HL-60/S4 (cell line): ENCODE results near the gene CLEC9A.

Experiments
- in situ Hi-C: fragments of 300-500 bp; cut with MboI; formaldehyde crosslinking; loops from 2 replicates; pipeline ENCODE4 v1.14.3; 2022; ENCODE audit warnings: low sequenced_read_pairs

Gene CLEC9A

DNA sequence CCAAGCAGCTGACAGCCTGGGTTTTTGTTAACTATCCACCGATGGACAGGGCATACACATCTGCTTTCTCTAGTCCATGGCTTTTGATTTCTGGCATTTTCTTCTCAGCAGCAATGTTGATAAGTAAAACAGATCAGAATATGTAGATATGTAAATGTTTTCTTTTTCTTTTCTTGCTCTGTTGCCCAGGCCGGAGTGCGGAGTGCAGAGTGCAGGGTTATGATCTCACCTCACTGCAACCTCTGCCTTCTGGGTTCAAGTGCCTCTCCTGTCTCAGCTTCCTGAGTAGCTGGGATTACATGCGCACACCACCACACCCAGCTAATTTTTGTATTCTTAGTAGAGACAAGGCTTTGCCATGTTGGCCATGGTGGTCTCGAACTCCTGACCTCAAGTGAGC is 27.9 kb downstream of the CLEC9A start:
- in situ Hi-C loops: no loop called here

DNA sequence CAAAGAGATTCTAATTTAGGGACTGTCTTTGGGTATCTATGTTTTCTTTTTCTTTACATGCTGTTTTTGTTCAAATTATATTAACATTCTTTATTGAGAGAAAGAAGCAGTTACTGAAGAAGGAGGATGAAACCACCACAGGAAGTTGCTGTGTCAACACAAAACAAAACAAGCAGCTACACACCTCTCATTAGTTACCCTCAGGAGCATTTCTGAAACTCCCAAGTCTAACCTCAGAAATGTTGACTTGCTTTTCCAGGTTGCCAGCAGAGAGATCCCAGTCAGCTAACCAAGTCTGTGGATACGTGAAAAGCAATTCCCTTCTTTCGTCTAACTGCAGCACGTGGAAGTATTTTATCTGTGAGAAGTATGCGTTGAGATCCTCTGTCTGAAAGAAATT is 34.8 kb downstream of the CLEC9A start:
- in situ Hi-C loops: no loop called here

DNA sequence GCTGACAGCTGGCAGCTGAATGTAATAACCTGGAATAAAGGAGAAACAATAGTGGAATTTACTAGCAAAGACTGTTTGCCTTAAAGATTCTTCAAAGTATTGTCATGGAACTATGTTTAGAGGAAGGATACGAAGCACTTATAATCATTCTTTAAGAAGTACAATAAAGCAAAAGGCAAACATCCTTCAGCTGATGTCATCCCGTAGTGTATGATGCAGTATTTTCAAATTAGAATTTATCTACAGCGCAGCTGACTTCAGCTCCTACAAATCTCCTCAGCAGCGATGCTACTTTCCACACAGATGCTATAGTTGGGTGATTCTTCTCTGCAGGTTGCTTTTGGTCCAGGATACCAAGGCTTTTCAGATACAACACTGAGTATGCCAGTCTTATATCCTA is 36.8 kb downstream of the CLEC9A start:
- in situ Hi-C loops: no loop called here

DNA sequence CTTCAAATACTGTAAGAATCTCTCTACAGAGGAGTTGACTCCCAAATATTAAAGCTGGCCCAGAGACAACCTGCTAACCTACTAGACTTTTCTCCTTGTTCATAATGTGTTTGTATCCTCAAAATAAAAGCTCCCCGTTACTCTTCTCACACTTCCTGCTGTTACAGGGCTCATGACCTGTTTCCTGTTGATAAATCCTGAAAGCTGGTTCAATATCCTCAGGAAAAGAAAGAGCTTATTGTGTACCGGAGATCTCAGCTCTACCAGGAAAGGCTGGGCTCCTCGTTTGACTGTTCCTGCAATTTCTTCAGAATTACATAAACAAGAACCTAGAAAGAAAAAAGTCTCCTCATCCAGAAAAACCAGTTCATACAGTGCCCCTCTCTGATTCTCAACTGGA is 37.5 kb downstream of the CLEC9A start:
- in situ Hi-C loops: no loop called here

DNA sequence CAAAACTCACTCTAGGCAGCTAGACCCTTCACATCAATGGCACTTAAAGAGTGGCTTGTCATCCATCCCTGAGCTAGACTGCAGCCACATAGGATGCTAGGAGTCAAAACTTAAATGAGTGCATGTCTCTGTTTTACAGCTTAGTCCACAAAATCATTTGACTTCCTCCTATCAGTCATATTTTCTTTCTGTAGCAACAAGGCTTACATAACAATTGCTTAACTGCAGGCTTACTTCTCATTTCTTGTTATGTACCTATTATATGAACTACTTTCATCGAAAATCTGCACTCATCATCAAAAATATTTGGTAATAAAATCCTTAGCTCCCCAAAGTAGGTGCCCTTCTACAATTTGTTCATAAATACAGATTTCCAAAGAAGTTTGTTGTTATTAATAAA is 38.2 kb downstream of the CLEC9A start:
- in situ Hi-C loops: no loop called here

DNA sequence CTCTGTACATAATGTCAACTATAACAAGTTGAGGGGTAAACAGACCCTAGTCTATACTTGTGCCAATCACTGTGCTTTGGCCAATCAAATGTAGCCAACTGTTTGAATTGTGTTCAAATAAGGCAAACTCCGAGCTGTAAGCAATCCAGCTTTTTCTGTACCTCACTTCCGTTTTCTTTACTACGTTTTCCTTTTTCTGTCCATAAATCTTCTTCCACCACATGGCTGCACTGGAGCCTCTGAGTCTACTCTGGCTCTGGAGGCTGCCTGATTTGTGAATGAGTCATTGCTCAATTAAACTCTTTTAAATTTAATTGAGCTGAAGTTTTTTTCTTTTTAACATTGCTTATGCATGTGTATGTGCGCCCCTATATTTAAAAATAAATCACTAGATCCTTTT is 38.6 kb downstream of the CLEC9A start:
- in situ Hi-C loops: no loop called here

DNA sequence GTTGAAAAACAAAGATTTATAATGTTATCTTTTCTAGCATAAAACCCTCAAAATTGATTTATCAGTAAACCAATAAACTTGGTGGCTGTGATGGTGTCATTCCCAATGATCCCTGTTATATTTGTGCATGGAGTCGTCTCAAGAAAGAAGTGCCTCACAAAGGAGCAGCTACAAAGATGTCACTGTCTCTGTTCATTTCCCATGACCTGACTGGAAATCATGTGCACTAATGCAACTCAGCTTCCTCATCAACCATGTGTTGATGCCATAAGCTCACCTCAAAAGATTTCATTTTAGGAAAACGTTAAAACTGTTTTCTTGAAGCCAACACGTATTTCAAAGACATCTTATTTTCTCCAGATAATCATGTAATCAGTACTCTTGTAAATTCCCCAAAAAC is 39.5 kb downstream of the CLEC9A start:
- in situ Hi-C loops: no loop called here

DNA sequence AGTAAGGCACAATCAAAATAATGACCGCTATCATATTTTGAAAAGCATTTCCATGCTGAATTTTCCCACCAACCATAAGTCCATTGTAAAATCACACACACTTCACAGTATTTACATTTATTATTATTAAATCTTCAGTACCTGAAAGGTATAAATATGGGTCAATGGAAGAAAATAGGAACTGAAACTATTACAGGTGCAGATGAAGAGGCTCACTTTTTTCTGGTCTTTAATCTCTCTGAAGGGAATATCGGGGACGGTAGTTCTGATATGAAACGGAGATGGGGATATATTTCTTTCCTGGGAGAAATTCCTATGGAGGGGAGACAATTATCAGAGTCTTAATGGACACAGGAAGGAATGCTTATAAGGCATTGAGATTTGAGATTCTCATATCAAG is 39.9 kb downstream of the CLEC9A start:
- in situ Hi-C loops: no loop called here

DNA sequence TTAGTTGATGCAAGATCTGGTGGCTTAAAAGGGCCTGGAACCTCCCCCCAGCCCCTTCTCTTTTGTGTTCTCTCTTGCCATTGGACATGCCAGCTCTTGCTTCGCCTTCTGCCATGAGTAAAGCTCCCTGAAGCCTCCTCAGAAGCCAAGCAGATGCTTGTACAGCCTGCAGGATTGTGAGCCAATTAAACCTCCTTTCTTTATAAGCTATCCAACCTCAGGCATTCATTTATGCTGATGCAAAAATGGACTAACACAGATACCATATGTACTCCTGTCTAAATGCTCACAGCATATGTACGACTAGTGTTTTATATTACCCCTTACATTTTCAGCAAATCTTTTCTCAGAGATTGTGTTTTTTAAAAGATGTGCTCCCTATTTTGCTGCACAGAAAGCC is 41.6 kb downstream of the CLEC9A start:
- in situ Hi-C loops: no loop called here

DNA sequence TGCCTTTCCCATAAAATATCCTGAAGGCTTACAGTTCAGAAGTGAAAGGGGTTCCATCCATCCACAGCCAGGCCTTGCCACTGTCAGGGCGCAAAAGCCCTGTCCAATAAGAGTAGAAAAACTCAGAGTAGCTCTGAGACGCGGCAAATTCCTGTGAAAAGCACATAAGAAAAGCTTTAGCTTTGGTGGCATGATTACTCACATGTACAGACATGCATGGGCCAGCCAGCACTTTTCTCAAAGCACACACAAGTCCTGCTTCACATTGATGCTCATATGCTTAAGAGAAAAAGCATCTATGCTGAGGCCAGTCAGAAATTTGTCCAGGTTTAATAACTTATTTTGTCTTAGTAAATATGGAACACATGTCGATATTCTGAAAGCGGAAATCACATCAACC is 42.8 kb downstream of the CLEC9A start:
- in situ Hi-C loops: no loop called here

DNA sequence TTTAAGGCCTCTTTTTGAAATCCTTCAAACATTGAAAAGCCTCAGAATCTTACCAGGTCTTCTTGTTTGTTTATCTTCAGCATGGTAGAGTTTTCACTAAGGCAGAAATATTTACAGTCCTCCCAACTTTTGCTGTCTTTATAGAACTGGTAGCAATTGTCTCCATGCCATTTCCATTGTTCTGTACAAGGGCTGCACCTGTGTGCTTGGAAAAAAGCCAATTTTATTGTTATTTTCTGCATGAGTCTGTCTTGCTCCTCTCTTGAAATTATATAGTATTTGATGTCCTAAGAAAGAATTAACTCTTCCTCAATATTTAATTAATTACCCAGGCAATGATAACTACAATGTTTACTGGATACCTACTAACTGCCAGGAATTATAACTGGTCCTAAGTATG is 45.0 kb downstream of the CLEC9A start:
- in situ Hi-C loops: no loop called here

DNA sequence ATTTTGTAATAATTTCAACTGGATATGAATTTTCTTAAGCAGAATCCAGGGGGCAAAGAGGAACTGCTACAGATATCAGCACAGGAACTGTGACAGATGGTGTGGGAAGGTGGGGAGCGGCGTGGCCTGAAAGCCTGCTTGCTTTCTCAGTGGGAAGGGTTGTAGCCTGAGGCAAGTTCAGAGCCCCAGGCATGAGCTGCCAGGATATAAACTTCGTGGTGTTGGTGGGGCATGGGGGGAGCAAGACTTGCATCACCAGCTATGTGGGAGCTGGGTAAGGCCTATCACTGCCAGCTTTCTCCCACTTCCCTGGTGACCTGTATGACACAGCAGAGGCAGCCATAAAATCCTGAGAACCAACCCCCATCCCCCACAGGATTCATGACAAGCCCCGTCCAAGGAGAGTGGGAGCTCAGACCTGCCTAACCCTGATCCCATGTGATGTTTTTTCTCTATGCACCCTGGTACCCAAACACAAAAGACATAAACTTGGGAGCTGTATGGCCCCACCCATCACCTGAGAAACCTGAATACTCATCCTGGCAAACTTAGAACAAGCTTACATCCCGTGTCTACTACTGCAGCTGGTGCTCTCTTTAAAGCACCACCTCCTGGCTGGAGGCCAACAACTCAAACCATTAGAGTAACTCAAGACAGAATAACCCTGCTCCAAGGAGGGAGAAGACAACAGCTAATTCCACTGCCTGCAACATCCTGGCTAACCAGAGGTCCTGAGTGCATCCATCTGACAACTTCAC is 51.8 kb downstream of the CLEC9A start:
- in situ Hi-C loops: no loop called here

DNA sequence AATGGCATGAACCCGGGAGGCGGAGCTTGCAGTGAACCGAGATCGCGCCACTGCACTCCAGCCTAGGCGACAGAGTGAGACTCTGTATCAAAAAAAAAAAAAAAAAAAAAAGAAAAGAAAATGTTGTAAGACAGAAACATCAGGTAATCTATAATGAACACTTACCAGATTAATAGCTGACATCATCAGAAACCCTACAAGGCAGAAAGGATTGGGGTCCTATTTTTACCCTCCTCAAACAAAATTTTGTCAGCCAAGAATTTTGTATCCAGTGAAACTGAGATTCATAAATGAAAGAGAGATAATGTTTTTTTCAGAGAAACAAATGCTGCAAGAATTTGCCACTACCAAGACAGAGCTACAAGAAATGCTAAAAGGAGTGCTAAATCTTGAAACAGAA is 54.3 kb downstream of the CLEC9A start:
- in situ Hi-C loops: no loop called here

DNA sequence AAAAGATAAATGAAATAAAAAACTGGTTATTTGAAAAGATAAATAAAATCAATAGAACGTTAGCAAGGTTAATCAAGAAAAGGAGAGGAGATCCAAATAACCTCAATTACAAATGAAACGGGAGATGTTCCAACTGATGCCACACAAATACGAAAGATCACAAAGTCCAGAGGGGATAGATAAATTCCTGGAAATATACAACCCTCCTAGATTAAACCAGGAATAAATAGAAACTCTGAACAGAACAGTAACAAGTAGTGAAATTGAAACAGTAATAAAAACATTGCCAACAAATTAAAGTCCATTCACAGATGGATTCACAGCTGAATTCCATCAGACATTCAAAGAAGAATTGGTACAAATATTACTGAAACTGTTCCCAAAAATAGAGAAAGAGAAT is 55.9 kb downstream of the CLEC9A start:
- in situ Hi-C loops: no loop called here

DNA sequence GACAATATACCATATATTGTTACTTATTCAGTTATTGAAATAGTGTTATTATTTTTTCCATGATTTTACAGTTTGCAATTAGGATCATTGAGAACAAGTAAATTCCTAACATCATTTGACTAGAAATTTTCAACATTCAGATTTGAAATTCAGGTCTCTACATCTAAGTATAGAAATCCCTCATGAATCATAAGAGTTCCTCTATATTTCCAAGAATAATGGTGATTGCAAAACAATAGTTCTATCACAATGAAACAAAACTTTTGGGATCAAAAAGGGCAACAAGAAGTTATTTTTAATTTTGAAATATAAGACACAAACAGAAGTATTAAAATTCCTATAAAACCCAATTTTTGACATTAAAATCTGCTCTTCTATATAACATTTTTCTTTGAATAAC is 57.5 kb downstream of the CLEC9A start:
- in situ Hi-C loops: no loop called here

DNA sequence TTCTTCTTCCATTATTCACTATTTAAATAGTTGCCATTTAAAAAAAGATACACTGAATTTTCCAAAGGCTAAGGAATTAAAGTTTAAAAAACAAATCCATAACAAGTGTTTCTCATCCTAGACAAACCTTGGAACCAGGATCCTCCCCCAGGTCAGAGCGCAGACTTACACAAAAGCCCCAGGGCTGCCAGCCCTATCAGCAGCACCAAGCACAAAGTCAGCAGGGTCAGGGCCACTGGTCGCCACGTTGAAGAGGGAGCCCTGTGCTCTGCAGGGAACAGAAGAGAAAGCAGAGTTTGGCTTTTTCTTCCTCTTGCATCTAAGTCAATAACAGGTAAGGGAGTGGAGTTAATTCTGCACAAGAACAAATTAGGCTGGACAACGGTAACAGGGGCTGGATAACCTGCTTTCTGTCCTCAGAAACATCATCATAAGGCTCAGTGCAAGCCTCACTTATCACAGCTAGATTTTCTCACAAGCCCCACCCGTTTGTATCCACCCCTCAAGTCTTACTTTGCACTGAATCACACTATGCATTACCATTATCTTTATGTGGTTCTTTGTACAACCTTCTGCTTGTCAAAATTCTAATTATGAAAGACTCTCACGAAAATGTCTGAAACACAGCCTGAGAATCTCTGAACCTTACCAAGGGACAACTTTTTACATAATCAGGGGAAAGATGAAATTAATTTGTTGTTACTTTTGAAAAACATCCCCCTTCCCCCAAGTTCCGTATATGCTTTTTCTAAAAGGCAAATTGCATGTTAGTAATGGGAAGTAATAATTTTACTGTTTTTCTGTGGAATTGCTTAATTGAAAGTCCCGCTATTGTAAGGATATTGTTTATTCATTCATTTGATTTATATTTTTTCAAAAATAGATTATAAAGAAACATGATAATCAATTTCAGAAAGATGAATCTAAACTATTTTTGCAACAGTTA is 58.7 kb downstream of the CLEC9A start:
- in situ Hi-C loops: no loop called here

DNA sequence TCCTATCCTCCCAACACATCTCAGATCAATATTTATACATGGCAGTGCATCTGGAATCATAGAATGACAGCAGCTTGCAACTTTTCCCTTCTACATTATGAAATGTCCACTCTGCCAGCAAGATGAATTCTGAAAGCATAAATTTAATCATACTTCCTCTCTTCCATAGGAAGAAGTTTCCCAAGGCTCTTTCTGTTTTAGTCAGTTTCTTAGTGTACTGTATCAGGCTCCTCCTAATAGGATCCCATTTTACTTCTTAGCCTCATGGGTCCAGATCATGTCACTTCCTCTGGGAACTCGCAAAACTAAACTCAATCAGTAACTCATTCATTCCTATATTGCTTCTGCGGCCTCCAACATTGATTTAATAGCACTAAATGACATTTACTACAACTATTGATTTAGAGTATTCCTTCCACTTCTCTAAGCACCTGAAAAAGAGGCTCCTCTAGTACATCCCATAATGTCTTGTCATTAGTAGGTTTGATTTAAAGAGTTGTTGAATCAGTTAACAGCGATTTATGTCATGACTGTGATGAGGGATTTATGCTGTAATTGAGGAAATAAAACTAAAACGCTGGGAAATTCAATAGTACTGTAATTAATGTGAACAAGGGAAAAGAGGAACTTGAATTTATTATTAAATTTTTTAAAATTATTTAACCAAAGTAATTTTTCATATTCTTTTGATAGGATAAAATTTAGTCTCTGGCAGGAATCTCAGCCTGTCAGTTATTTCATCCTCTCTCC is 64.3 kb downstream of the CLEC9A start:
- in situ Hi-C loops: no loop called here

DNA sequence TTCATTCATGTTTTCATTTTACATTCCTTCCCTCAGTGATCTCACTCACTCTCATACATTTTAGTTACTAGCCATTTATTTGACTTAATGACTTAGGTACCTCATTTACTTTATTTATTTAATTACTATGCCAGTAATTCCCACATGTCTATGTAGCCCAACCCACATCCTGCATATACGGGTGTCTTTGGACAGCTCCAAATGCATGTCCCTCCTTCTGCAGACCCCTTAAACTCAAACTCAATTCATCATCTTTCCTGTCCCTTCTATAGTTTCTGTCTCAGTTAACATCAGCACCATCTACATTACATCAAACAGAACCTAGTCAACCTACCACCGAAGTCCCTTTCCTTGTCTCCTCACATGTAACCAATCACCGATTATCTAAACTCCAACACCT is 65.5 kb downstream of the CLEC9A start:
- in situ Hi-C loops: no loop called here

DNA sequence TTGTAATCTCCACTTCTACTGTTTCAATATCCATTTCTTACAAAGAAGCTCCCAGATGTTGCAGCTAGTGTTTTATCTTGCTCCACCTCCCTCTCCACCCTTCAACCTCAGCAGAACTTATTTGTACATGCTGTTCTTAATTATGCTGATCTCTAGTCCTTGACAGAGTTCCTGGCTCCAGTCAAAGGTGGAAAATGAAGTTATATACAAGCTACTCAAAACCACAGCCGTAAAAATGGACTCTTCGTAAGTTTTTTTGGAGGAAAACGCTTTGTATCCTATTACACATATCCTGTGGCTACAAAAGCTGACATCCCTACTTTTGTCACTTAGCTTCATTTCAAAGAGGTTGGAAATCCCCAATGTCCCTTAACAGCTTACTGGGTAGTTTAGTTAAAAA is 67.0 kb downstream of the CLEC9A start:
- in situ Hi-C loops: no loop called here

DNA sequence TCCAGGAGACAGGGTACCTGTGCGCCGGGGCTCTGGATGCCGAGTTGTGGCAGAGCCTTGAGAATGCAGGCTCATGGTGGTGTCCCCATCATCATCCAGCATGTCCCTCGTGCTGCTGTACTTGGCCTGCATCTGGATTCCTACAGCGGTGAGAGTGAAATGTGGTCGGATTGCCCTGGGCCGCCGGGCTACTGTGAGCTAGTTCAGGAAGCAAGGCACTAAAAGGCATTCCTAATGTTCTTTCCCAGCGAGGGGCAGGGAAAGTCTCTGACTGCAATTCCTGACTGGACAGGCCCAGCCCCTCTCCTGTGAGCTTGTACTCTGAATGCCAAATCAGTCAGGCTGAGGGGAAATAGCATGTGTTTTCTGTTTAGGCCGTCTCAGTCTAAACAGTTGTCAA is 68.3 kb downstream of the CLEC9A start, which contains the start of gene CLEC1A:
TSS of gene CLEC1A (minus strand) at position 195 of the 400 bp plus-strand sequence. CDS start at position 132, 63 bp downstream.
- in situ Hi-C loops: no loop called here

DNA sequence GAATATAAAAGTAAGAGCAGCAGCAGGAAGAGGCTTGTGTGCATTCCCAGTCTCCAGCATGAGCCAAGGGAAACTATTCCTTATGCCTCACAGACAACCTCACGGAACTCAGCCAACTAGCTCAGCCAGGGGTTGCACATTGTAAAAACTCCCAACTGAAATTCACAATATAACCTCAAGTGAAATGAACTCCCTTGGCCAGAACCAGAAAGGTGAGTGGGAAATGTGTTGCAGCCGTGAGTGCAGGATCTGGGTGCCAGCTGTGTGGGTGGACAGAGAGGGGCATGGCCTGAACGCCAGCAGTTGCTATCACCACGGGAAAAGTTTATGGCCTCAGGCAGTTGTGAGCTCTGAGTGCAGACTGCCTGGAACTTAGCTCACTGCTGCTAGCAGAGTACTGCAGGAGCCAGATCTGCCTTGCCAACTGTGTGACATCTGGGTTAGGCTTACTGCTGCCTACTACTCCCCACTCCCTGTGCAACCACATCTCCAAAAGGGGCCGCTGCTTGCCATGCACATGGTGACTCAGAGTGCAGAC is 70.6 kb downstream of the CLEC9A start:
- in situ Hi-C loops: no loop called here
